Small intestine (tissue), 7 donors: ENCODE data around the gene POLE3. TPM values are rescaled to one million over a fixed set of nuclear protein-coding genes. Genes with fewer than 3 reads are reported as not detected.
A peak's percentile ranks its signal among the peaks of the same experiment; 100 is the strongest.

Experiments used
- DNase-seq, 2 donors: peaks; one replicate each; pipeline versions ENCODE4 v3.0.0 to v3.0.0-alpha.2; 2013
- FAIRE-seq: peaks from 2 replicates; lab custom pipeline; 2012; peaks lifted over from hg19 to GRCh38; lab: Jason Lieb, UNC
- H3K27ac ChIP-seq, 3 donors: one replicate each; pipeline ENCODE4 v1.5.1; 2013; ENCODE audit warnings: low read length in 2 of 3, mild to moderate bottlenecking in 2 of 3, control low read depth in 1 of 3, inconsistent platforms in 1 of 3, low read depth in 1 of 3, moderate library complexity in 1 of 3
- H3K27me3 ChIP-seq, 3 donors: one replicate each; pipeline ENCODE4 v1.6.1; 2013; ENCODE audit warnings: low read length in 3 of 3, inconsistent platforms in 1 of 3; ENCODE audit not compliant: control insufficient read depth in 3 of 3, insufficient read depth in 3 of 3
- H3K36me3 ChIP-seq, 3 donors: one replicate each; pipeline ENCODE4 v1.6.1; 2013; ENCODE audit warnings: low read length in 3 of 3, inconsistent platforms in 1 of 3, low read depth in 1 of 3, mild to moderate bottlenecking in 1 of 3, moderate library complexity in 1 of 3; ENCODE audit not compliant: control insufficient read depth in 3 of 3, insufficient read depth in 2 of 3
- H3K4me1 ChIP-seq, 3 donors: one replicate each; pipeline ENCODE4 v1.6.1; 2013; ENCODE audit warnings: low read length in 2 of 3, inconsistent platforms in 1 of 3, low read depth in 1 of 3, mild to moderate bottlenecking in 1 of 3, moderate library complexity in 1 of 3; ENCODE audit not compliant: control insufficient read depth in 3 of 3, insufficient read depth in 2 of 3
- H3K4me3 ChIP-seq, 3 donors: one replicate each; pipeline ENCODE4 v1.5.1; 2013; ENCODE audit warnings: low read length in 3 of 3, control low read depth in 1 of 3, inconsistent platforms in 1 of 3, low read depth in 1 of 3, mild to moderate bottlenecking in 1 of 3, moderate library complexity in 1 of 3
- H3K9me3 ChIP-seq, 2 donors: one replicate each; pipeline ENCODE4 v1.6.1; 2013; ENCODE audit warnings: low read depth in 1 of 2, low read length in 1 of 2; ENCODE audit not compliant: control insufficient read depth in 2 of 2, insufficient read depth in 1 of 2
- WGBS, 3 donors: extraction: QIAGEN DNeasy Blood & Tissue Kit; methylation state at CpG; one replicate each; pipeline ENCODE4 v1.1.7; 2013; 5-methylcytosine and 5-hydroxymethylcytosine counted together
- polyA plus RNA-seq, 4 donors: library from polyadenylated mRNA; stranded (reverse) in 3 of 4; unstranded in 1 of 4; fragments of 200-250 nt in 3 of 4; fragments of 120-200 nt in 1 of 4; gene quantifications; one replicate each; pipeline versions ENCODE4 v1.2.1 to v1.2.3, GENCODE V29; 2013
- donor health status: healthy with polysubstance abuse.
- donor health status: control.
- donor health status: control.
- donor health status: Bipolar disorder and iron deficiency.
- donor health status: healthy.

POLE3 gene
- polyA plus RNA-seq, 4 donors, result 15.7 to 50.2 (median 31.6) TPM

- no peaks in the 10 kb centered on the region for H3K27me3 ChIP-seq
- H3K9me3 ChIP-seq, result no peaks in the 10 kb centered on the region
- FAIRE-seq (no peak), DNase-seq (no peak)
- peaks cover 0 to 18% (median 0%) of the 10 kb centered on the region in 3 donors for H3K36me3 ChIP-seq
- no peak overlapping the region for H3K27ac ChIP-seq
- H3K4me3 ChIP-seq, result peak overlapping the region in 2 of 3 donors; percentile 79 to 97
- peaks cover 7 to 42% (median 13%) of the 10 kb centered on the region in 3 donors for H3K4me1 ChIP-seq
- WGBS, 3 donors, result 69 to 84% (median 81%) methylated on average over 3 of the region's 3 CpGs
Observed at GRCh38 chr9:113399646-113400200, 10.8 kb downstream of the POLE3 start.

- no peak overlapping the region for H3K4me3 ChIP-seq
- no peaks in the 10 kb centered on the region for H3K9me3 ChIP-seq
- peaks cover 7 to 42% (median 13%) of the 10 kb centered on the region in 3 donors for H3K4me1 ChIP-seq
- DNase-seq (no peak), FAIRE-seq (no peak)
- peak overlapping the region in 1 of 3 donors; percentile 18 for H3K27ac ChIP-seq
- no peaks in the 10 kb centered on the region for H3K27me3 ChIP-seq
- WGBS, 3 donors, result 51 to 81% (median 61%) methylated on average over 5 of the region's 5 CpGs
- peaks cover 0 to 25% (median 0%) of the 10 kb centered on the region in 3 donors for H3K36me3 ChIP-seq
Observed at GRCh38 chr9:113398796-113399195, 11.7 kb downstream of the POLE3 start.

- FAIRE-seq, result no peak
- DNase-seq, result peak in 1 of 2 donors; percentile 63
Observed at GRCh38 chr9:113397203-113397631, 13.3 kb downstream of the POLE3 start.

GRCh38 chr9:113395000-113395861, 15.2 kb downstream of the POLE3 start:
- FAIRE-seq (no peak), DNase-seq (peak; percentile 44 to 63)
- Histone ChIP-seq H3K27me3 (no peaks in the 10 kb centered on the region), H3K4me1 (peaks cover 4 to 34% (median 13%) of the 10 kb centered on the region in 3 donors), H3K4me3 (no peak overlapping the region), H3K36me3 (peaks cover 0 to 58% (median 3%) of the 10 kb centered on the region in 3 donors), H3K27ac (peak overlapping the region in 2 of 3 donors; percentile 15 to 37), H3K9me3 (no peaks in the 10 kb centered on the region)
- WGBS, 3 donors, result 86 to 90% (median 89%) methylated on average over 9 of the region's 9 CpGs

More at GRCh38 chr9:113397203-113397631, 13.3 kb downstream of the POLE3 start:
- peaks cover 7 to 42% (median 13%) of the 10 kb centered on the region in 3 donors for H3K4me1 ChIP-seq
- H3K27me3 ChIP-seq, result no peaks in the 10 kb centered on the region
- no peaks in the 10 kb centered on the region for H3K9me3 ChIP-seq
- H3K36me3 ChIP-seq, result peaks cover 0 to 38% (median 2%) of the 10 kb centered on the region in 3 donors
- peak overlapping the region in 1 of 3 donors; percentile 68 for H3K27ac ChIP-seq
- H3K4me3 ChIP-seq, result no peak overlapping the region
- WGBS, 3 donors, result 35 to 58% (median 52%) methylated on average over 3 of the region's 3 CpGs

GRCh38 chr9:113393281-113393680, 17.2 kb downstream of the POLE3 start:
- Histone ChIP-seq H3K9me3 (no peaks in the 10 kb centered on the region), H3K36me3 (peaks cover 0 to 69% (median 6%) of the 10 kb centered on the region in 3 donors), H3K27me3 (no peaks in the 10 kb centered on the region), H3K27ac (no peak overlapping the region), H3K4me3 (no peak overlapping the region), H3K4me1 (peaks cover 4 to 41% (median 8%) of the 10 kb centered on the region in 3 donors)
- WGBS, 3 donors, result 93 to 95% (median 93%) methylated on average over 7 of the region's 7 CpGs
- DNase-seq, result no peak
- no peak for FAIRE-seq

GRCh38 chr9:113391917-113392316, 18.6 kb downstream of the POLE3 start:
- 91 to 96% (median 95%) methylated on average over 7 of the region's 7 CpGs for WGBS, 3 donors
- Histone ChIP-seq H3K4me3 (no peak overlapping the region), H3K4me1 (peaks cover 0 to 39% (median 6%) of the 10 kb centered on the region in 3 donors), H3K36me3 (peaks cover 0 to 76% (median 8%) of the 10 kb centered on the region in 3 donors), H3K9me3 (no peaks in the 10 kb centered on the region), H3K27me3 (no peaks in the 10 kb centered on the region), H3K27ac (no peak overlapping the region)
- no peak for FAIRE-seq
- no peak for DNase-seq

- H3K27me3 ChIP-seq, result no peaks in the 10 kb centered on the region
- DNase-seq (no peak), FAIRE-seq (no peak)
- H3K36me3 ChIP-seq, result peaks cover 0 to 79% (median 8%) of the 10 kb centered on the region in 3 donors
- H3K9me3 ChIP-seq, result no peaks in the 10 kb centered on the region
- no peak overlapping the region for H3K4me3 ChIP-seq
- no peak overlapping the region for H3K27ac ChIP-seq
- H3K4me1 ChIP-seq, result peaks cover 5 to 41% (median 7%) of the 10 kb centered on the region in 3 donors
- 88 to 92% (median 89%) methylated on average over 17 of the region's 17 CpGs for WGBS, 3 donors
Observed at GRCh38 chr9:113390192-113390960, 20.1 kb downstream of the POLE3 start.

- H3K4me1 ChIP-seq, result peaks cover 5 to 40% (median 7%) of the 10 kb centered on the region in 3 donors
- peak overlapping the region in 2 of 3 donors; percentile 63 to 77 for H3K27ac ChIP-seq
- H3K4me3 ChIP-seq, result no peak overlapping the region
- DNase-seq, result no peak
- FAIRE-seq, result no peak
- H3K36me3 ChIP-seq, result peaks cover 0 to 76% (median 8%) of the 10 kb centered on the region in 3 donors
- no peaks in the 10 kb centered on the region for H3K9me3 ChIP-seq
- H3K27me3 ChIP-seq, result no peaks in the 10 kb centered on the region
- WGBS, 3 donors, result 64 to 84% (median 75%) methylated on average over 11 of the region's 11 CpGs
Observed at GRCh38 chr9:113389451-113389850, 21.0 kb downstream of the POLE3 start.
